ENCODE results near the gene SELENOK. TPM values are rescaled to one million over a fixed set of nuclear protein-coding genes. Genes with fewer than 3 reads are reported as not detected.

SELENOK gene
- polyA plus RNA-seq, 12 donors: 31.2 to 59.2 (median 44.1) TPM; not detected in 1

- DNase-seq: no peak
Measured at GRCh38 chr3:53844262-53845102, 47.2 kb downstream of the SELENOK start.

GRCh38 chr3:53843195-53844177 lies 48.2 kb downstream of the SELENOK start:
- no peak for DNase-seq

- DNase-seq: no peak
Measured at GRCh38 chr3:53842436-53843194, 49.0 kb downstream of the SELENOK start.

GRCh38 chr3:53841296-53841695 lies 50.4 kb downstream of the SELENOK start:
- DNase-seq: no peak

GRCh38 chr3:53837331-53837730 lies 54.3 kb downstream of the SELENOK start:
- no peak for DNase-seq

- no peak for DNase-seq
Measured at GRCh38 chr3:53836084-53836872, 55.4 kb downstream of the SELENOK start.

GRCh38 chr3:53835257-53835656 lies 56.4 kb downstream of the SELENOK start:
- no peak for DNase-seq

- DNase-seq: no peak
Measured at GRCh38 chr3:53834429-53835095, 57.1 kb downstream of the SELENOK start.

Other genes starting within 250 kb of the SELENOK start
- 1 to 10 TPM in 6 of 12 donors, under 1 TPM in 5, not detected in 1; 0.75 to 2.8 (median 1.0) TPM for gene CHDH, start 45.4 kb downstream of the SELENOK start, polyA plus RNA-seq (ENCODE audit: insufficient read length in 12 of 12)
- 1 to 10 TPM in 11 of 12 donors, not detected in 1; 3.0 to 7.9 (median 3.5) TPM for gene IL17RB, start 45.3 kb downstream of the SELENOK start, polyA plus RNA-seq (ENCODE audit: insufficient read length in 12 of 12)
- 10 to 100 TPM in 11 of 12 donors, not detected in 1; 17.9 to 30.3 (median 25.1) TPM for gene ACTR8, start 9.7 kb downstream of the SELENOK start, polyA plus RNA-seq (ENCODE audit: insufficient read length in 12 of 12)
- gene CACNA2D3, start 230.7 kb upstream of the SELENOK start, polyA plus RNA-seq (ENCODE audit: insufficient read length in 12 of 12): 1 to 10 TPM in 10 of 12 donors, not detected in 2; 1.3 to 4.9 (median 3.1) TPM